AG09309 (cell line): ENCODE results near the gene ZRANB3.

Experiments used
- DNase-seq: peaks from one replicate; pipeline ENCODE4 v3.0.0-alpha.2; 2010; ENCODE audit warnings: low read depth
- H3K4me3 ChIP-seq: 2 replicates; pipeline ENCODE4 v1.5.1; 2011; ENCODE audit warnings: mild to moderate bottlenecking, low read depth, low read length, moderate library complexity; ENCODE audit not compliant: control insufficient read depth
- CTCF ChIP-seq: IDR thresholded peaks from 2 replicates; pipeline ENCODE4 v1.5.1; 2011; ENCODE audit warnings: mild to moderate bottlenecking, low read depth, low read length, inconsistent platforms; ENCODE audit not compliant: insufficient read depth, control insufficient read depth; ENCODE audit errors: missing control alignments

ZRANB3 gene

GRCh38 chr2:135494917-135495316 lies 36.1 kb downstream of the ZRANB3 start:
- DNase-seq: no peak
- no peak for TF ChIP-seq CTCF
- no peak overlapping the region for H3K4me3 ChIP-seq

GRCh38 chr2:135494503-135494902 lies 36.5 kb downstream of the ZRANB3 start:
- no peak for DNase-seq
- no peak for TF ChIP-seq CTCF
- no peak overlapping the region for H3K4me3 ChIP-seq

GRCh38 chr2:135490376-135490775 lies 40.6 kb downstream of the ZRANB3 start:
- no peak for DNase-seq
- TF ChIP-seq CTCF: no peak
- no peak overlapping the region for H3K4me3 ChIP-seq

- TF ChIP-seq CTCF: no peak
- H3K4me3 ChIP-seq: no peak overlapping the region
- DNase-seq: no peak
These were observed 45.6 kb downstream of the ZRANB3 start for GRCh38 chr2:135485441-135485840.

- H3K4me3 ChIP-seq: no peak overlapping the region
- DNase-seq: no peak
- TF ChIP-seq CTCF: no peak
These were observed 55.9 kb downstream of the ZRANB3 start for GRCh38 chr2:135475128-135475527.

- H3K4me3 ChIP-seq: no peak overlapping the region
- no peak for DNase-seq
- peak; percentile 51 for TF ChIP-seq CTCF
These were observed 57.5 kb downstream of the ZRANB3 start for GRCh38 chr2:135473567-135473966.

- no peak overlapping the region for H3K4me3 ChIP-seq
- no peak for TF ChIP-seq CTCF
- no peak for DNase-seq
These were observed 59.9 kb downstream of the ZRANB3 start for GRCh38 chr2:135471106-135471505.
